H9 (cell line): ENCODE results near the gene STK11IP. TPM values are rescaled to one million over a fixed set of nuclear protein-coding genes. Genes with fewer than 3 reads are reported as not detected.

Experiments used
- DNase-seq: peaks from one replicate; pipeline ENCODE4 v3.0.0-alpha.2; 2017
- H2AFZ ChIP-seq: one replicate; pipeline ENCODE4 v1.6.1; 2013; ENCODE audit warnings: mild to moderate bottlenecking, low read length, control low read depth, moderate library complexity
- H2AK5ac ChIP-seq: 2 replicates; pipeline ENCODE4 v1.6.1; 2013; ENCODE audit warnings: low read length, control low read depth, mixed read lengths; ENCODE audit not compliant: insufficient read length
- H2BK120ac ChIP-seq: one replicate; pipeline ENCODE4 v1.6.1; 2013; ENCODE audit warnings: low read depth, mild to moderate bottlenecking, low read length, control low read depth, inconsistent platforms; ENCODE audit not compliant: poor library complexity, severe bottlenecking
- H2BK12ac ChIP-seq: 2 replicates; pipeline ENCODE4 v1.6.1; 2013; ENCODE audit warnings: low read length, control low read depth, mixed read lengths, low read depth; ENCODE audit not compliant: insufficient read length
- H2BK15ac ChIP-seq: 2 replicates; pipeline ENCODE4 v1.6.1; 2013; ENCODE audit warnings: low read depth, low read length, control low read depth
- H2BK20ac ChIP-seq: one replicate; pipeline ENCODE4 v1.6.1; 2013; ENCODE audit warnings: low read depth, mild to moderate bottlenecking, low read length, control low read depth, inconsistent platforms; ENCODE audit not compliant: poor library complexity, severe bottlenecking
- H2BK5ac ChIP-seq: 2 replicates; pipeline ENCODE4 v1.6.1; 2013; ENCODE audit warnings: low read length, control low read depth, mixed read lengths; ENCODE audit not compliant: insufficient read length
- H3K14ac ChIP-seq: 2 replicates; pipeline ENCODE4 v1.6.1; 2013; ENCODE audit warnings: low read length, control low read depth; ENCODE audit not compliant: insufficient read depth
- H3K18ac ChIP-seq: 2 replicates; pipeline ENCODE4 v1.6.1; 2013; ENCODE audit warnings: low read depth, mild to moderate bottlenecking, mixed read lengths, low read length, control low read depth; ENCODE audit not compliant: insufficient read length
- H3K23ac ChIP-seq: 2 replicates; pipeline ENCODE4 v1.6.1; 2013; ENCODE audit warnings: low read length, control low read depth, mixed read lengths, low read depth; ENCODE audit not compliant: insufficient read length
- H3K23me2 ChIP-seq: 2 replicates; pipeline ENCODE4 v1.6.1; 2013; ENCODE audit warnings: low read depth, mild to moderate bottlenecking, mixed read lengths, low read length, control low read depth; ENCODE audit not compliant: insufficient read length, poor library complexity, severe bottlenecking
- H3K27ac ChIP-seq: 2 replicates; pipeline ENCODE4 v1.5.1; 2013; ENCODE audit warnings: low read length, control low read depth, mixed read lengths, low read depth; ENCODE audit not compliant: insufficient read length
- H3K27me3 ChIP-seq: 2 replicates; pipeline ENCODE4 v1.6.1; 2013; ENCODE audit warnings: low read length, control low read depth, inconsistent platforms; ENCODE audit not compliant: insufficient read depth
- H3K4ac ChIP-seq: 2 replicates; pipeline ENCODE4 v1.6.1; 2013; ENCODE audit warnings: low read depth, mild to moderate bottlenecking, control low read depth, inconsistent platforms, low read length, moderate library complexity
- H3K4me1 ChIP-seq: 2 replicates; pipeline ENCODE4 v1.6.1; 2013; ENCODE audit warnings: low read length, control low read depth, inconsistent platforms; ENCODE audit not compliant: insufficient read depth
- H3K4me2 ChIP-seq: 2 replicates; pipeline ENCODE4 v1.6.1; 2013; ENCODE audit warnings: low read length, control low read depth, mixed read lengths; ENCODE audit not compliant: insufficient read length, insufficient read depth
- H3K56ac ChIP-seq: 2 replicates; pipeline ENCODE4 v1.6.1; 2013; ENCODE audit warnings: low read depth, mild to moderate bottlenecking, mixed read lengths, low read length, control low read depth; ENCODE audit not compliant: insufficient read length
- H3K79me1 ChIP-seq: 2 replicates; pipeline ENCODE4 v1.6.1; 2013; ENCODE audit warnings: low read depth, mild to moderate bottlenecking, moderate library complexity, low read length, control low read depth, inconsistent platforms; ENCODE audit not compliant: insufficient read depth, poor library complexity, severe bottlenecking
- H3K79me2 ChIP-seq: 2 replicates; pipeline ENCODE4 v1.6.1; 2013; ENCODE audit warnings: low read length, control low read depth, inconsistent platforms; ENCODE audit not compliant: insufficient read depth
- H3K9ac ChIP-seq: 2 replicates; pipeline ENCODE4 v1.6.1; 2013; ENCODE audit warnings: low read length, control low read depth, mixed read lengths; ENCODE audit not compliant: insufficient read length; ENCODE audit errors: extremely low read depth
- H3K9me3 ChIP-seq: one replicate; pipeline ENCODE4 v1.6.1; 2013; ENCODE audit warnings: low read depth, low read length, inconsistent platforms; ENCODE audit not compliant: control insufficient read depth
- H3T11ph ChIP-seq: one replicate; pipeline ENCODE4 v1.6.1; 2013; ENCODE audit warnings: mild to moderate bottlenecking, low read length, control low read depth, inconsistent platforms
- H4K20me1 ChIP-seq: one replicate; pipeline ENCODE4 v1.6.1; 2013; ENCODE audit not compliant: control insufficient read depth, insufficient read length, insufficient read depth
- H4K5ac ChIP-seq: 2 replicates; pipeline ENCODE4 v1.6.1; 2013; ENCODE audit warnings: low read depth, mild to moderate bottlenecking, mixed read lengths, low read length, control low read depth; ENCODE audit not compliant: insufficient read length
- H4K8ac ChIP-seq: replicated peaks from 2 replicates; pipeline ENCODE4 v1.6.1; 2013; ENCODE audit warnings: low read length, control low read depth, mixed read lengths, low read depth; ENCODE audit not compliant: insufficient read length
- H4K91ac ChIP-seq: 2 replicates; pipeline ENCODE4 v1.6.1; 2013; ENCODE audit warnings: low read depth, mild to moderate bottlenecking, moderate library complexity, mixed read lengths, low read length, control low read depth; ENCODE audit not compliant: insufficient read length
- H3K27ac Mint-ChIP-seq, 3 experiments: 2 replicates in 2 of 3; 3 replicates in 1 of 3; pipeline ENCODE4 v1.8.0; 2020 to 2021; ENCODE audit warnings: mixed read lengths in 3 of 3, mild to moderate bottlenecking in 1 of 3, moderate library complexity in 1 of 3
- H3K27me3 Mint-ChIP-seq: 2 replicates; pipeline ENCODE4 v1.8.0; 2021; ENCODE audit warnings: low read depth, mild to moderate bottlenecking, moderate library complexity, mixed read lengths
- H3K36me3 Mint-ChIP-seq, 3 experiments: 2 replicates in 2 of 3; 3 replicates in 1 of 3; pipeline ENCODE4 v1.8.0; 2020 to 2021; ENCODE audit warnings: low read depth in 3 of 3, mixed read lengths in 3 of 3; ENCODE audit not compliant: insufficient read depth in 1 of 3
- H3K4me1 Mint-ChIP-seq, 2 experiments: 2 replicates each; pipeline ENCODE4 v1.8.0; 2020; ENCODE audit warnings: mixed read lengths in 2 of 2
- H3K4me3 Mint-ChIP-seq, 2 experiments: 2 replicates in 1 of 2; 3 replicates in 1 of 2; pipeline ENCODE4 v1.8.0; 2020 to 2021; ENCODE audit warnings: mild to moderate bottlenecking in 2 of 2, mixed read lengths in 2 of 2, moderate library complexity in 1 of 2
- H3K9me3 Mint-ChIP-seq, 2 experiments: 2 replicates in 1 of 2; 3 replicates in 1 of 2; pipeline ENCODE4 v1.8.0; 2020; ENCODE audit warnings: mild to moderate bottlenecking in 2 of 2, mixed read lengths in 2 of 2, moderate library complexity in 1 of 2
- WGBS: extraction: QIAGEN DNeasy Blood & Tissue Kit; methylation state at CpG from one replicate; pipeline ENCODE4 v1.1.7; 2013; ENCODE audit warnings: missing lambda C conversion rate, low lambda C conversion rate, mixed read lengths; ENCODE audit not compliant: insufficient read length; ENCODE audit errors: extremely low coverage; 5-methylcytosine and 5-hydroxymethylcytosine counted together
- total RNA-seq: library from RNA; stranded (reverse); gene quantifications from 2 replicates; pipeline ENCODE4 v1.2.1, GENCODE V29; 2021
- TF ChIP-seq, protein P1 (sequence below): fragments of 200-600 bp; sonication (generic); conservative IDR thresholded peaks from 3 replicates; pipeline ENCODE4 v1.8.0; 2021; ENCODE audit warnings: antibody characterized with exemption, mild to moderate bottlenecking

The STK11IP gene
- total RNA-seq, 1 experiment from 2014 or later = 31.1 TPM

DNA sequence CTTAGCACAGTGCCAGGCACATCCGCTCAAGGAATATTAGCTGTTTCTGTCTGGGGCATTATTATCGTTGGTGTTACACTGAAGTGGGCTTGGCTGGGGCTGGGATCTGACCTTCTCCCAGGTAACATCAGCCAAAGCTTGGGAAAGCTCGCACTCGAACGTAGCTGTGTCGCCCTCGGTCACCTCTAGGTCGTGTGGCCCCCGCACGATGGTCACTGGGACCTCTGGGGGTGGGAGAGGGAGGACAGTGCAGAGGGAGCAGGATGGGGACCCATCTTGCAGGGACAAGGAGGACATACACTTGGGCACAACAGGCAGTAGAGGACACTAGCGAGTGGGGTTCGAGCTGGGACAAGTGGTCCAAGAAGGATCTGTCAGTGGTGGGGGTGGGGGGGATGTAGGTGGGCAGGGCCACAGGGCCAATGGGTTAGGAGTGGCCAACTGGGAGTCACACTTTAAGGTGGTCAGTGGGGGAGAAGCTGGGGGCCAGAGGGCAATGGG is 44.1 kb upstream of the STK11IP start:
- H3K4me1 ChIP-seq = peaks cover 3% of the 10 kb centered on the region; the same call in 1 of the 2 replicates
- H3T11ph ChIP-seq = no peak overlapping the region
- H3K9me3 ChIP-seq = no peaks in the 10 kb centered on the region
- peaks cover 11% of the 10 kb centered on the region for H3K23me2 ChIP-seq
- DNase-seq = no peak
- Mint-ChIP-seq H3K27me3 (peaks cover 37% of the 10 kb centered on the region), H3K36me3 (peaks cover 6 to 40% (median 30%) of the 10 kb centered on the region in 3 experiments; a peak in 6 of 7 replicates), H3K4me3 (peak overlapping the region; percentile 74 to 81), H3K27ac (no peak overlapping the region), H3K4me1 (peaks cover 10 to 18% of the 10 kb centered on the region in 2 experiments), H3K9me3 (no peaks in the 10 kb centered on the region)
- WGBS = no CpG with 5 or more reads among the region's 12 CpGs
- H3K27me3 ChIP-seq = peaks cover 4% of the 10 kb centered on the region; the same call in 1 of the 2 replicates
- H2BK12ac ChIP-seq = no peak overlapping the region
- TF ChIP-seq, protein P1, sequence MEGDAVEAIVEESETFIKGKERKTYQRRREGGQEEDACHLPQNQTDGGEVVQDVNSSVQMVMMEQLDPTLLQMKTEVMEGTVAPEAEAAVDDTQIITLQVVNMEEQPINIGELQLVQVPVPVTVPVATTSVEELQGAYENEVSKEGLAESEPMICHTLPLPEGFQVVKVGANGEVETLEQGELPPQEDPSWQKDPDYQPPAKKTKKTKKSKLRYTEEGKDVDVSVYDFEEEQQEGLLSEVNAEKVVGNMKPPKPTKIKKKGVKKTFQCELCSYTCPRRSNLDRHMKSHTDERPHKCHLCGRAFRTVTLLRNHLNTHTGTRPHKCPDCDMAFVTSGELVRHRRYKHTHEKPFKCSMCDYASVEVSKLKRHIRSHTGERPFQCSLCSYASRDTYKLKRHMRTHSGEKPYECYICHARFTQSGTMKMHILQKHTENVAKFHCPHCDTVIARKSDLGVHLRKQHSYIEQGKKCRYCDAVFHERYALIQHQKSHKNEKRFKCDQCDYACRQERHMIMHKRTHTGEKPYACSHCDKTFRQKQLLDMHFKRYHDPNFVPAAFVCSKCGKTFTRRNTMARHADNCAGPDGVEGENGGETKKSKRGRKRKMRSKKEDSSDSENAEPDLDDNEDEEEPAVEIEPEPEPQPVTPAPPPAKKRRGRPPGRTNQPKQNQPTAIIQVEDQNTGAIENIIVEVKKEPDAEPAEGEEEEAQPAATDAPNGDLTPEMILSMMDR = no peak
- H3K79me1 ChIP-seq = no peaks in the 10 kb centered on the region
- H2AFZ ChIP-seq = no peak overlapping the region
- no peak overlapping the region for H4K5ac ChIP-seq
- H3K18ac ChIP-seq = no peak overlapping the region
- H3K27ac ChIP-seq = no peak overlapping the region
- no peak overlapping the region for H2BK5ac ChIP-seq
- H3K4me2 ChIP-seq = peak overlapping the region; percentile 83
- H4K8ac ChIP-seq = no peak overlapping the region
- no peak overlapping the region for H2AK5ac ChIP-seq
- H3K56ac ChIP-seq = no peak overlapping the region
- no peaks in the 10 kb centered on the region for H3K79me2 ChIP-seq
- no peak overlapping the region for H2BK15ac ChIP-seq
- no peak overlapping the region for H3K23ac ChIP-seq
- no peak overlapping the region for H2BK120ac ChIP-seq
- no peaks in the 10 kb centered on the region for H4K20me1 ChIP-seq
- H4K91ac ChIP-seq = no peak overlapping the region
- no peak overlapping the region for H3K4ac ChIP-seq
- H2BK20ac ChIP-seq = no peak overlapping the region
- no peak overlapping the region for H3K14ac ChIP-seq
- no peak overlapping the region for H3K9ac ChIP-seq
